ENCODE data around the gene NDUFV3.
"Not testable (repeated sequence)": the region's sequence is repeated elsewhere in the genome, so short reads cannot be mapped to it uniquely, and the experiment has no call there.

NDUFV3 gene

DNA sequence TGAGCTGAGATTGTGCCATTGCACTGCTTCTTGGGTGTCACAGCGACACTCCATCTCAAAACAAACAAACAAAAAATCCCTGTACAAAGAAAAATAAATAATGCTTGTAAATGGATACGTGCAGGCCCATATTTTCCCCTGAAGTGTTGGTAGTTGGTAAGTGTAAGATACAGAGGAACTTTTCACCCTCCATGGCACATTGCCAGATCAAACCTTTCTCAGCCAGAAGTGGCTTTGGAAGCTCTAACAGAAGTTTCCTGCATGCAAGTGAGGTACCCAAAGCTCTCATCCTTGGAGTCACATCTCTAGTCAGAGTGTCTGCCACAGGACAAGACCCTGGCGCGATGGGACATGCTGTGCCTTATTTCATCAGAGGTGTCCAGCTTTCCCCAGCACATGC lies 7.3 kb downstream of the NDUFV3 start:
- DNase-seq: no peak

DNA sequence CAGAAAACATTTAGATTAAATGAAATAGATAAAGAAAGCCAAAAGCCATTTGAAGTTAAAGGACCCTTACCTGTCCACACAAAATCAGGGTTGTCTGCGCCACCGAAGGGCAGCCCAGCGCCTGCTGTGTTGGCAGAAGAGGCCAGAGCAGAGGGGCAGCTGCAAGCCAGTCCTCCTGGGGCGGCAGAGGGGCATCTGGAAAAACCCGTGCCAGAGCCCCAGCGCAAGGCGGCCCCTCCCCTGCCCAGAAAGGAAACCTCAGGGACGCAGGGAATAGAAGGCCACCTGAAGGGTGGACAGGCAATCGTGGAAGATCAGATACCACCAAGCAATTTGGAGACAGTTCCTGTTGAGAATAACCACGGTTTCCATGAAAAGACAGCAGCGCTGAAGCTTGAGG lies 10.7 kb downstream of the NDUFV3 start:
- no peak for DNase-seq

GRCh38 chr21:42905195-42905594 lies 12.1 kb downstream of the NDUFV3 start:
- no peak for DNase-seq

- no peak for DNase-seq
These were observed 13.1 kb downstream of the NDUFV3 start for GRCh38 chr21:42906233-42906632.

- DNase-seq: not testable (repeated sequence)
These were observed 15.4 kb downstream of the NDUFV3 start for GRCh38 chr21:42908484-42908883.

DNA sequence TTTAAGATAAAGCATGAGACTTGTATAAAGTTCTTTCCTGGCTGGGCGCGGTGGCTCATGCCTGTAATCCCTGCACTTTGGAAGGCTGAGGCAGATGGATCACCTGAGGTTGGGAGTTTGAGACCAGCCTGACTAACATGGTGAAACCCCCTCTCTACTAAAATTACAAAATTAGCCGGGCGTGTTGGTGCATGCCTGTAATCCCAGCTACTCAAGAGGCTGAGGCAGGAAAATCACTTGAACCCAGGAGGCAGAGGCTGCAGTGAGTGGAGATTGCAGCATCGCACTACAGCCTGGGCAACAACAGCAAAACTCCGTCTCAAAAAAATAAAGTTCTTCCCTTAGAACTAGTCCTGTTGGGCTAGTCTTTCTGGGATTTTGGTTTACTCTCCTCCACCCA lies 18.8 kb downstream of the NDUFV3 start:
- not testable (repeated sequence) for DNase-seq

GRCh38 chr21:42913476-42913875 lies 20.4 kb downstream of the NDUFV3 start:
- DNase-seq: no peak

DNA sequence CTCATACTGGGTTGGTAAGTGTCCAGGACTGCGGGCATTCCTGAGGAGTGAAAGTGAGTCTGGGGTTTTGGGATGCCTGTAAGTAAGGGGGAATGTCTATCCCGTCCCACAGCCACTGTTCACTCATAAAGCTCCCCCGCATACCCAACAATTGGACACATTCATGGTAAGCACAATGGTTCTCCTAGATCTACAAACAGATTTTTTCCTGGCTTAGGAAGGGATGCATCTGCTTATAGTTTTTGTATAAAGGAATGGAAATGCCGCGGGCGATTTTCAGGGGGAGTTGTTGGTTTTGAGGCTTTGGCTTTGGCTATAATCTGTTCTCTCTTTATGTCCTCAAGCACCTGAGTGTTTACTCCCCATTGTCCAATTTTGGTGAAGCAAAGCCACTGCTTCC lies 25.2 kb downstream of the NDUFV3 start:
- no peak for DNase-seq

- DNase-seq: no peak
These were observed 28.8 kb downstream of the NDUFV3 start for GRCh38 chr21:42921927-42922326.

DNA sequence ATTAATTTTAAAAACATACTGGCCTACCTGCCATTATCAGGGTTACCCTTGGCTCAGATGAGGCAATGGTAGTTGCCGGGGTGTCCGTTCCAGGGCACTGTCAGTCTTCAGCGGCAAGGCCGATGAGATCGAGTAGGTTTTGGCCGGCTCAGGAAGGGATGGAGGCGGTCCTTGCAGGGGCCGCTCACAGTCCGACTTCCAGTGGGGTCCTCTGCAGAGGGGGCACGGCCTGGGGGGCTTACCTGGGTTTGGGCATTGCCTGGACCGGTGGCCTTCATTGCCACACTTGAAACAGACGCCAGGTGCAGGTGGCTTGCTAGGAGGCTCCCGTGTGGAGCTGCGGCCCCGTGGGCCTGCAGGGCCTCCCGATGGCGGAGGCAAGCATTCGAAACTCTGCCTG lies 29.8 kb downstream of the NDUFV3 start:
- DNase-seq: no peak

- DNase-seq: peak; percentile 91
These were observed 30.7 kb downstream of the NDUFV3 start for GRCh38 chr21:42923553-42924432.

DNA sequence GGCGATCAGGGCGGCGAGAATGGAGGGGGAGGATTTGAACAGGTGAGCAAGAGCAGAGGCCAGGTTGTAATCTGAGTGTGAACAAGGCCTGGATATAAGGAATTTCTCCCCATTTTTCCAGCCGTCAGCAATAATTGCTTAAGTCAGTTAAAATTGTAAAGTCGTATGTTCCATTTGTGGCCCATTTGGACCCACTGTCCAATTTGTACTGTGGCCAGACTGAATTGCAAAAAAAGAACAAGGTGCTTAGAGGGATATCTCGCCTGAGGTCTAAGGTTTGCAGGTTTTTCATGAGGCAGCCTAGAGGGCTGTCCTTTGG lies 31.3 kb downstream of the NDUFV3 start:
- DNase-seq: no peak

GRCh38 chr21:42925114-42925926 lies 32.2 kb downstream of the NDUFV3 start, which contains the start of gene ERVH48-1:
Gene ERVH48-1 (minus strand): TSS chr21:42925630. CDS start chr21:42919006, 6,624 bp downstream.
- peak; percentile 11 for DNase-seq

DNA sequence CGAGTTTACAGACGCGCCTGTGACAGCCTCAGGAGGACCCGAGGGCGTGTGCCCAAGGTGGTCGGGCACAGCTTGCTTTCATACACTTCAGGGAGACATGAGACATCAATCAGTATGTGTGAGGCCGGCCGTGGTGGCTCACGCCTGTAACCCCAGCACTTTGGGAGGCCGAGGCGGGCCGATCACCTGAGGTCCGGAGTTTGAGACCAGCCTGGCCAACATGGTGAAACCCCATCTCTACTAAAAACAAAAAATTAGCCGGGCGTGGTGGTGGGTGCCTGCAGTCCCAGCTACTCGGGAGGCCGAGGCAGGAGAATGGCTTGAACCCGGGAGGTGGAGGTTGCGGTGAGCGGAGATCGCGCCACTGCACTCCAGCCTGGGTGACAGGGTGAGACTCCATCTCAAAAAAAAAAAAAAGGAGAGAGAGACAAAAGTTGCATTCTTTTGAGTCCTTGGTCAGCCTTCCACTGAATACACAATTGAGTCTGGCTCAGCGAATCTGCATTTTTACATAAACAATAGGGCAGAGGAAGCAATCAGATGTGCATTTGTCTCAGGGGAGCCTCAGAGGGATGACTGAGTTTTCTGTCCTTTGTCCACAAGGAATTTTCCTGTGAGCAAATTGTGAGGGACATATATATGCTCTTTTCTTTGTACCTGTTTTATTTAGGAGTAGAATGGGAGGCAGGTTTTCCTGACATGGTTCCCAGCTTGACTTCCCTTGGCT lies 34.5 kb downstream of the NDUFV3 start:
- DNase-seq: not testable (repeated sequence)

DNA sequence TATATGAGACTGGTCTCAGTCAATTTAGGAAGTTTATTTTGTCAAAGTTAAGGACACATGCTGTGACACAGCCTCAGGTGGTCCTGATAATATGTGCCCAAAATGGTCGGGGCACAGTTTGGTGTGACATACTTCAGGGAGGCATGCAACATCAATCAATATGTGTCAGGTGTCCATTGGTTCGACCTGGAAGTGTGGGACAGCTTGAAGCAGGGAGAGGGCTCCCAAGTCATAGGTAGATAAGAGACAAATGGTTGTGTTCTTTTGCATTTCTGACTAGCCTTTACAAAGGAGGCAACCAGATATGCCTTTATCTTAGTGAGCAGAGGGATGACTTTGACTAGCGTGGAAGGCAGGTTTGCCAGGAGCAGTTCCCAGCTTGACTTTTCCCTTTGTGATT lies 36.9 kb downstream of the NDUFV3 start:
- no peak for DNase-seq

GRCh38 chr21:42931560-42932235 lies 38.6 kb downstream of the NDUFV3 start:
- DNase-seq: no peak

DNA sequence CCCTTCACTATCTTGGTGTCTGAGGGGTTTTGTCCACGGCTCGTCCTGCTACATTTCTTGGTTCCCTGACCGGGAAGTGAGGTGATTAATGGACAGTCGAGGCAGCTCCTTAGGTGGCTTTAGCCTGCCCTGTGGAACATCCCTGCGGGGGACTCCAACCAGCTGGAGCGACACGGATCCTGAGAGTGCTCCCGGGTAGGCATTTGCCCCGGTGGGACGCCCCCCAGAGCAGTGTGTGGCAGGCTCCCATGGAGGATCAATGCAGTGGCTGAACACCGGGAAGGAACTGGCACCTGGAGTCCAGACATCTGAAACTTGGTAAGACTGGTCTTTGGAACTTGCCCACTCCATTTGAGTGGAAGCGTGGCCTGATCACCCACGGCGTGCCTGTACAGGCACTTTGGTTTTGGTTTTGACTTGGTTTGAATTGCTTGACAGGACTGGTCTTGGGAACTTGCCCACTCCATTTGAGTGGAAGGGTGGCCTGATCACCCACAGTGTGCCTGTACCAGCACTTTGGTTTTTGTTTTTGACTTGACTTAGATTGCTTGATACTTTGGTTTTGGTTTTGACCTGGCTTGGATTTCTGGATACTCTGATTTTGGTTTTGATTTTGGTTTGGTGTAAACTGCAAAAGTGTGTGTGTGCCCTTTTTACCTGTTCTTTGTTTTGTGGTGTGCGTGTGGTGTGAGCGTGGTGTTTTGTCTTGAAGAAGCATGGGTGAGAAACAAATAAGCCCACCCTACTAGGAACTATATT lies 39.4 kb downstream of the NDUFV3 start:
- DNase-seq: not testable (repeated sequence)

GRCh38 chr21:42933137-42933970 lies 40.2 kb downstream of the NDUFV3 start:
- not testable (repeated sequence) for DNase-seq

- DNase-seq: not testable (repeated sequence)
These were observed 40.9 kb downstream of the NDUFV3 start for GRCh38 chr21:42933973-42934372.

DNA sequence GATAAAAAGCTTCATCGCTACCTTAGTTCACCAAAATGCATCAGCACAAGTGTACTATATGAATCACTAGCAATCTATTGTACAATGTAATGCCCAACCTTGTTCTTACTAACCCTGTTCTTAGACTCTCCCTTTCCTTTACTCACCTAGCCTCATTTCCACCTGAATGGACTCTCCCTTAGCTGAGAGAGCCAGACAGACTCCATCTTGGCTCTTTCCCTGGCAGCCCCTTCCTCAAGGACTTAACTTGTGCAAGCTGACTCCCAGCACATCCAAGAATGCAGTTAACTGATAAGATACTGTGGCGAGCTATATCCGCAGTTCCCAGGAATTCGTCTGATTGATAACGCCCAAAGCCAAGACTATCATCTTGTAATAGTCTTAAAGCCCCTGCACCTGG lies 43.3 kb downstream of the NDUFV3 start:
- DNase-seq: not testable (repeated sequence)

All from RPMI8226 (cell line).